Measurements from ENCODE around the gene WDFY3. TPM values are rescaled to one million over a fixed set of nuclear protein-coding genes. Genes with fewer than 3 reads are reported as not detected.

Gene WDFY3
- total and polyA plus RNA-seq, 12 donors: 9.5 to 284 (median 85.0) TPM

GRCh38 chr4:84865600-84865999, 100.9 kb downstream of the WDFY3 start:
- peaks cover 0 to 4% of the 10 kb centered on the region in 2 donors for H3K4me1 ChIP-seq (replicated peaks in 1 of 2)
- no peak overlapping the region for H3K27ac ChIP-seq
- intact Hi-C loops (cut with DNase I): no loop called here
- TF ChIP-seq, protein P1, sequence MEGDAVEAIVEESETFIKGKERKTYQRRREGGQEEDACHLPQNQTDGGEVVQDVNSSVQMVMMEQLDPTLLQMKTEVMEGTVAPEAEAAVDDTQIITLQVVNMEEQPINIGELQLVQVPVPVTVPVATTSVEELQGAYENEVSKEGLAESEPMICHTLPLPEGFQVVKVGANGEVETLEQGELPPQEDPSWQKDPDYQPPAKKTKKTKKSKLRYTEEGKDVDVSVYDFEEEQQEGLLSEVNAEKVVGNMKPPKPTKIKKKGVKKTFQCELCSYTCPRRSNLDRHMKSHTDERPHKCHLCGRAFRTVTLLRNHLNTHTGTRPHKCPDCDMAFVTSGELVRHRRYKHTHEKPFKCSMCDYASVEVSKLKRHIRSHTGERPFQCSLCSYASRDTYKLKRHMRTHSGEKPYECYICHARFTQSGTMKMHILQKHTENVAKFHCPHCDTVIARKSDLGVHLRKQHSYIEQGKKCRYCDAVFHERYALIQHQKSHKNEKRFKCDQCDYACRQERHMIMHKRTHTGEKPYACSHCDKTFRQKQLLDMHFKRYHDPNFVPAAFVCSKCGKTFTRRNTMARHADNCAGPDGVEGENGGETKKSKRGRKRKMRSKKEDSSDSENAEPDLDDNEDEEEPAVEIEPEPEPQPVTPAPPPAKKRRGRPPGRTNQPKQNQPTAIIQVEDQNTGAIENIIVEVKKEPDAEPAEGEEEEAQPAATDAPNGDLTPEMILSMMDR (IDR thresholded peaks at IDR 0.05): no peak
- TF ChIP-seq POLR2A (IDR thresholded peaks at IDR 0.05): no peak
- no peaks in the 10 kb centered on the region for H3K36me3 ChIP-seq (replicated peaks in 1 of 2)
- H3K4me3 ChIP-seq: no peak overlapping the region
- H3K9me3 ChIP-seq (replicated peaks in 1 of 3): no peaks in the 10 kb centered on the region
- 79 to 92% (median 88%) methylated on average over 2 of the region's 2 CpGs for WGBS, 4 donors
- no peak for DNase-seq
- no peaks in the 10 kb centered on the region for H3K27me3 ChIP-seq

- peaks cover 0 to 13% of the 10 kb centered on the region in 2 donors for H3K36me3 ChIP-seq (replicated peaks in 1 of 2)
- no peak overlapping the region for H3K27ac ChIP-seq
- no peak for DNase-seq
- TF ChIP-seq, protein P1 (IDR thresholded peaks at IDR 0.05): no peak
- no peak for TF ChIP-seq POLR2A (IDR thresholded peaks at IDR 0.05)
- no peaks in the 10 kb centered on the region for H3K4me1 ChIP-seq (replicated peaks in 1 of 2)
- H3K27me3 ChIP-seq: no peaks in the 10 kb centered on the region
- H3K9me3 ChIP-seq (replicated peaks in 1 of 3): no peaks in the 10 kb centered on the region
- 25 to 55% (median 46%) methylated on average over 2 of the region's 2 CpGs for WGBS, 4 donors
- no peak overlapping the region for H3K4me3 ChIP-seq
- intact Hi-C loops (cut with DNase I): no loop called here
Measured at GRCh38 chr4:84862064-84862463, 104.4 kb downstream of the WDFY3 start.

- Histone ChIP-seq H3K9me3 (replicated peaks in 1 of 3) (no peaks in the 10 kb centered on the region), H3K4me1 (replicated peaks in 1 of 2) (peaks cover 0 to 11% of the 10 kb centered on the region in 2 donors), H3K36me3 (replicated peaks in 1 of 2) (peaks cover 0 to 13% of the 10 kb centered on the region in 2 donors), H3K27ac (no peak overlapping the region), H3K4me3 (no peak overlapping the region), H3K27me3 (no peaks in the 10 kb centered on the region)
- WGBS, 4 donors: 68 to 84% (median 73%) methylated on average over 1 of the region's 1 CpG
- DNase-seq: no peak
- no peak for TF ChIP-seq POLR2A (IDR thresholded peaks at IDR 0.05)
- TF ChIP-seq, protein P1 (IDR thresholded peaks at IDR 0.05): no peak
- intact Hi-C loops (cut with DNase I): no loop called here
Measured at GRCh38 chr4:84857296-84857695, 109.2 kb downstream of the WDFY3 start.

GRCh38 chr4:84856468-84857049, 109.9 kb downstream of the WDFY3 start:
- WGBS, 4 donors: 70 to 88% (median 85%) methylated on average over 1 of the region's 1 CpG
- H3K36me3 ChIP-seq (replicated peaks in 1 of 2): peaks cover 0 to 13% of the 10 kb centered on the region in 2 donors
- H3K4me3 ChIP-seq: no peak overlapping the region
- TF ChIP-seq, protein P1 (IDR thresholded peaks at IDR 0.05): no peak
- no peak for TF ChIP-seq POLR2A (IDR thresholded peaks at IDR 0.05)
- intact Hi-C loops (cut with DNase I): no loop called here
- H3K4me1 ChIP-seq (replicated peaks in 1 of 2): peaks cover 0 to 18% of the 10 kb centered on the region in 2 donors
- DNase-seq: no peak
- no peaks in the 10 kb centered on the region for H3K9me3 ChIP-seq (replicated peaks in 1 of 3)
- no peaks in the 10 kb centered on the region for H3K27me3 ChIP-seq
- no peak overlapping the region for H3K27ac ChIP-seq
